Stimulated activated naive CD4-positive, alpha-beta T cell treated with Interleukin-2 at 50 U/mL for 16 hours (primary cell): ENCODE results near the gene EPHA6.
"Not testable (repeated sequence)": the region's sequence is repeated elsewhere in the genome, so short reads cannot be mapped to it uniquely, and the experiment has no call there.

ENCODE experiments used
- DNase-seq: peaks from one replicate; lab custom pipeline; 2025; lab: John Stamatoyannopoulos, UW

Gene EPHA6

DNA sequence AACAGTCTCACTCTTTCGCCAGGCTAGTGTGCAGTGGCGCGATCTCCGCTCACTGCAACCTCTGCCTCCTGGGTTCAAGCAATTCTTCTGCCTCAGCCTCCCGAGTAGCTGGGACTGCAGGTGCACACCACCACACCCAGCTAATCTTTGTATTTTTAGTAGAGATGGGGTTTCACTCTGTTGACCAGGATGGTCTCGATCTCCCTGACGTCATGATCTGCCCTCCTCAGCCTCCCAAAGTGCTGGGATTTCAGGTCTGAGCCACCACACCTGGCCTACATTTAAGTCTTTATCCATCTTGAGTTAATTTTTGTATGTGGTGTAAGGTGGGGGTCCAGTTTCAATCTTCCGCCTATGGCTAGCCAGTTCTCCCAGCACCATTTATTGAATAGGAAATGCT, 211.2 kb downstream of the EPHA6 start:
- DNase-seq, result not testable (repeated sequence)

DNA sequence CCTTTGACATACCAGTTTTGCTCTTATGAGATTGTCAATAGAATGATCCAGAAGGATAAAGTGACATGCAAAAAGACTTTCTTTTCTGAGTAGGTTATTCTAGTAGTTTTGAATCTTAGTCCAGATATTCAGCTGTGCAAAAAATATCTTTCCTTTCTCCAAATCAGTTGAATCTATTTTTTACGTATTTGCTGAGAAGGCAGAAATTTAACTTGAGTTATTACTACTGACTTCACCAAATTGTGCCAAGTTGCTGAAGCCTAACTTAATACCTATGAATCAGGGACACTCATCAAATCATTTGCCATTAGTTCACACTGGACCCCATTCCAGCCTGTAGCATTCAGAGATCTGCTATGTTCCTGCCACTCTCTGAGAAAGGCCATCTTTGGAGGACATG, 215.6 kb downstream of the EPHA6 start:
- DNase-seq, result no peak

DNA sequence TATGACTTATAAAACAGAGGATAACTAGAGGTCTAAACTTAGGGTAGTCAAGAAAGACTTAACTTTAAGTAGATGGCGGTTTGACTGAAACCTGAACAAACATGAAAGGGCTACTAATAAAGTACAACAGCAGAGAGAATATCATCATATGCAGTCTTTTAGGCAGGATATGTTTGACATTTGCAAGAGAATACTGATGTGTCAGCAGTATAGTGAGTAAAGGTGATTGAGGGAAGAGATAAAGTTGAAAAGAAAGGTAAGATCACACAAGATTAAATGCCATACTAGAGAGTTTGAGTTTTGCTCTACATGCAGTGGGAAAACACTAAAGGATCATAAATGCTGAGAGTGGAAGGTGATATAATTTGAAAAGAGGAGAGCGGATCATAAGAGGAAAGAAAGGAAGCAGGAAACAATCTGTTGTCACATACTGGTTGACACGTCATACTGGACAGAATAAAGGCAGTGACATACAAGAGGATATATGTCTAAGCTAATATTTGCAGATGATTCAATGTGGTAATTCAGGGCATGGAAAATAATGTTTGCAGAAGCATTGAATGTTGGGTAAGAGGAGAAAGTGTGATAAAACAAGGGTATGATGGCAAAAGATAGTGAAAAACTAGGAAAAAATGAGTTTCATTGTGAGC, 223.0 kb downstream of the EPHA6 start:
- DNase-seq, result no peak

DNA sequence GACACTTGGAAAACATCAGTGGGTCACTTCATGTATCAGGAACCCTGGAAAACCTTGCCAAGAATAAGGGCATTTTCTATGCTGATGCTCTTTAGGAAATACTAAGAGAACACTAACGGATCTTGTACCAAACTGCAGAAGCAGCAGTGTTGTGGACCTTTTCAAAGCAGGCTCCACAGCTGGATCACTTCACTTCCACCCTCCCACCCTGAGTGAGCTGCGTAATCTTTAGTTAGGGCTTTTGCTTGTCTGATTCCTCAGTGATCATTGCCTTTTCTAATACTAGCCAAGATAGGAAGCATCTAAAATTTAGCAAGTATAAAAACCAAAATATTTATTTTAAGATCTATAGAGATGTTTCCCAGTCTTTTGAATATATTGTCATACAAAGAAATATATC, 229.0 kb downstream of the EPHA6 start:
- DNase-seq, result no peak

DNA sequence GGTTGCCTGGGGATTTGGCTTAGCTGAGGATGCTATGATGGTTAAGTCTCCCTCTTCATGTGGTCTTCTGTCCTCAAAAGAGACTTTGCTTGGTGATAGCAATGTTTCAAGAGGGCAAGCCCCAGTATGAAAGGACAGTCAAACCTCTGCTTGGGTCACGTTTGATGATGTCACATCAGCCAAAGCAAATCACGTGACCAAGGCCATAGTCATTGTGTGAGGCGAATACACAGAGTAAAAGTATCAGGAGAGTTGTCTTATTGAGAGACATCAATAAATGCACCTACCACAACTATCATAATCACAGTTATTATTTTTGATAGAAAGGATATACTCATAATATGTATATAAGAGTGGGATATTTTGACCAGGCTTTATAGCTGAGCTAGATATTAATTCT, 243.0 kb downstream of the EPHA6 start:
- DNase-seq, result no peak

DNA sequence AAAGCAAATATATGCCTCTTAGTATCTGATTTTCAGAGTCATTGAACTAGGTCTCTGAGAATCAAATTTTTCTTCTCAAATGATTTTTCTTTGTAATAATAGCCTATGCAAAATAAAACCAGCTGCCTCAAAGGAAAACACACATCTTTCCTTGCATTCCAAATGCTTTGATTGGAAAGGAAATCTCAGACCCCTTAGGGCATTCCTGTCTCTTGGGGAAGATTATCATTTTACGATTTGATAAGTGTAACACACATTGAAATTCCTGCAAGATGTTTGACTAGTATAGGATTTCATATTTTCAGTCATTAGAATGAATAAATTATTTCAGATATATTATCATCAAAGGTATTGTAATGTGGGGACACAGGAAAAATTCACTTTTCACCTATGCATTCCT, 244.8 kb downstream of the EPHA6 start:
- no peak for DNase-seq

DNA sequence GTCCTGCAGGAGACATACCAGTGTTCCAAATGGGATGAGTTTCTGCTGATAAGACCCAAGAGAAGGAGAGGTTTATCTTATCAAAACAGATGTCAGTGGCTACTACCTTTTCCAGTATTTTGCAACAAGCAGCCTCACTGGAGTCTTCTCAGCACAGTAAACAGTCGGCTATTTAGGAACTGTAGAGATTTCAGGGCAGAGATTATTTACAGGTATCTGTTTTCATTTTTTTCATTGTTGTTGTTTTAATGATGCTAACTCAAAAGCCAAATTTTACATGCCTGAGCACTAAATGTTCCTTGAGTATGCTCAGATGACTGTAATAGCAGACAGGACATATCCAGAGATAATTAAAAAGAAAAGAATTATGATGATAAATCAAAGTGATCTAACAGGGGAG, 252.1 kb downstream of the EPHA6 start:
- DNase-seq, result no peak

DNA sequence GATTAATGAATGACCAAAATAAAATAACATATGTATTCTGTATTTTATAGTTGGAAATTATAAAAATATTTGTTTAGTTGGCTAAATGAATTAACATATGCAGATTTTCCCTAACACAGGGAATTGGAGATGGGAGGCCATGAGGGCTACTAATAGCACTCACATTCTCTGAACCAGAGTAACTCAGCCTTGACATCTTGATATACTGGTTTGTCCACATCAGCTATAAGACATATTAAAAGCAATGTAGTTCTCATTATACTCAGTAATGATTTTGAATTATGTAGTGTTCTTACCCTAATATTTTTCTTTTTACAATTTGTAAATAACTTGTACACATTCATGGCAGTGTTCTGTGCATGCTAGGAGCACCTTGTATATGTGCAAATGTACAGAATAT, 255.9 kb downstream of the EPHA6 start:
- no peak for DNase-seq

DNA sequence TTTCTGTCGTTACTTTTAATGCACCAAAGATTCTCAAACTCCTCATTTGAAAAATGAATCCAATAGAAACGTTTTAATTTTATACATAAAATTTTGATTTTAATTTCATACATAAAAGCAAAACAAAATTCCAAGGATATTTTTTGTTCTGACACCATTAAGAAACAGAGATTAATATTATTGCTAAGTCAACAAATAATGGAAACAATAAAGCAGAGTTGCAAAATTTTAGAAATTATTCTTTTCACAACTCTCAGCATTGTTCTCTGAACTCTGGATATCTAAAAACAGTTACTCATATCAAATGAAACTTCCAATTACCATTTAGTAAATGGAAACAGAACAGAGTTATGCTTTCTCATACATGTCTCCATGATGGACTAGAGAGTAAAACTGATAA, 260.2 kb downstream of the EPHA6 start:
- no peak for DNase-seq

DNA sequence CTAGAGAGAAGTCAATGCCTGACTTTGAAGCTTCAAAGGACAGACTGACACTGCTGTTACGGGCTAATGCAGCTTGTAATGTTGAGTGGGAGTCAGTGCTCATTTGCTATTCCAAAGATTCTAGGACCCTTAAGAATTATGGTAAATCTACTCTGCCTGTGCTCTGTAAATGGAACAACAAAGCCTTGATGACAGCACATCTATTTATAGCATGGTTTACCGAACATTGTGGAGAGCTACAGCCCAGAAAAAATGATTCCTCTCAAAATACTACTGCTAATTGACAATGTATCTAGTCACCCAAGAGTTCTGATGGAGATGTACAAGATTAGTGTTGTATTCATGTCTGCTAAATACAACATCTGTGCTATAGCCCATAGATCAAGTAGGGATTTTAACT, 262.3 kb downstream of the EPHA6 start:
- no peak for DNase-seq

DNA sequence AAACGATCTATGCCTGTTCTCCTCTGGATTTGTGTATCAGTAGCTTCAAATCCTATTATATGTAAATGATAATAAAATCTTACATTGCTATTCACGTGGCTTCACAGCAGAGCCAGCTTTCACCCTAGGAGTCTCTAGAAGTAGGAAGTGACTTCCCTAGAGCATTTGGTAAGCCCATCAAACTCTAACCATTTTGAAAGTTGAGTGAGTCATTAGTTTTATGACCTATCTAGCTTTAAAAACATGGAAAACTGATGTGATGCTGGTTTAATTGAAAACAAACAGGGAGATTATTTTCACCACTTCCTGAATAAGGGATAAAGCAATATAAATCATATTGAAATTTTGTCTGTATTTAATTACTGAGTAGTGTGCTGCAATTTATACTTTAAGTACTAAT, 275.2 kb downstream of the EPHA6 start:
- no peak for DNase-seq

DNA sequence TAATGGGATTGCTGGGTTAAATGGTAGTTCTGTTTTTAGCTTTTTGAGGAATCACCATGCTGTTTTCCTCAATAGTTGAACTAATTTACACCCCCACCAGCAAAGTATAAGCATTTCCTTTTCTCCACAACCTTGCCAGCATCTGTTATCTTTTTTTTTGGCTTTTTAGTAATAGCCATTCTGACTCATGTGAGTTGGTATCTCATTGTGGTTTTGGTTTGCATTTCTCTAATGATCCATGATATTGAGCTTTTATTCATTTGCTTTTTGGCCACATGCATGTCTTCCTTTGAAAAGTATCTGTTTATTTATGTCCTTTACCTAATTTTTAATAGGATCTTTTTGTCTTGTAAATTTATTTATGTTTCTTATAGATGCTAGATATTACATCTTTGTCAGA, 288.2 kb downstream of the EPHA6 start:
- no peak for DNase-seq

DNA sequence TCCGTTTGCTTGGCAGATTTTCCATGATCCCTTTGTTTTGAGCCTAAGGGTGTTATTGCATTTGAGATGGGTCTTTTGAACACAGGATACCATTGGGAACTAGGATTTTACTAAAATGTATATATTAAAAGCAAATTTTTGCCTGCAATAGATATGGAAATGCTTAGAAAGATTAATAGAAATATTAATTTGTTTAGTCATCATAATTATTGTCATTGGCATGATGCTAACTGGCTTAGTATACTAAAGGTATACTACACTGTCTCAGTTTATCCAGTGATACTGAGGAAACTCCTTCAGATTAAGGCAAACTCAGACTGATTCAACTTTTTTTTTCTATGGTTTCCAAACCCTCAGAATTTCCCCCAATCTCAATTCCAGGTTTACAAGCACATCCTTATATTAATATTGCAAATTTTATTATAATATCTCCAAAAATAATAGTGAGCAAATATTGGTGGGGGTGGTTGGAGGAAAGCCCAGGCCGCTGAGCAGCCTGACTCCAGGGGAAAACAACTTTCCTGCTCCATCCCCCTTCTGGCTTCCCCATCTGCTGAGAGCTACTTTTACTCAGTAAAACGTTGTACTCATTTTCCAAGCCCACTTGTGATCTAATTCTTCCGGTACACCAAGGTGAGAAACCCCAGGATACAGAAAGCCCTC, 291.7 kb downstream of the EPHA6 start:
- no peak for DNase-seq

DNA sequence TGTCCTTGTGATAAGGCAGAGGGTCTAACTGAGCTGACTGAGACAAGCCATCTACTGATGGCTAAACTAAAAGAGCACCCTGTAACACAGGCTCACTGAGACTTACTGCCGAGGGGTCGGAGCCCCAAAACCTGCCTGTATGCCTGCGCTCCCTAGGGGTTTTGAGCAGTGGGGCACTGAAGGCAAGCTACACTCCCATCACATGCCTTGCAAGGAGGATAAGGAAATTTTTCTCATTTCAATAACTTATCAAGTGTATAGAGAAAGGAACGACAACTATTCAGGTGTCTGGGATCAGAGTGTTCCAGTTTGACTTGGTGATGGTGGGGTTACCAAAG, 292.2 kb downstream of the EPHA6 start:
- no peak for DNase-seq

DNA sequence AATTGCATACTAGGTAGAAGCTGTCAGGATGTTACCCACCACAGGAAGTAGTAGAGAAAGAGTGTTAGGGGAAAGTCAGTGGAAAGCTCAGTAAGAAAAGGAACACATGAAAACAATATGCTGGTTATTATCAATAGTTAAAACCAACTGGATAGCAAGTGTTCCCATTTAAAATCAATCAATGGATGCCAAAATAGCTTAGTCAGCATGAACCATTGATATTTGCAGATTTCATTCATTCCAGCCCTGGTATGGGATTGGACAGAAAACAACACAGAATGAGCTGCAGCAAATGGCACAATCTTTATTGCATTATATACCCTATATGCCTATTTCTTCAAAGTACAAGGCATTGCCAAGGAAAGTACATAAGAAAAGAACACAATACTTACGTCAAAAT, 293.7 kb downstream of the EPHA6 start:
- no peak for DNase-seq

DNA sequence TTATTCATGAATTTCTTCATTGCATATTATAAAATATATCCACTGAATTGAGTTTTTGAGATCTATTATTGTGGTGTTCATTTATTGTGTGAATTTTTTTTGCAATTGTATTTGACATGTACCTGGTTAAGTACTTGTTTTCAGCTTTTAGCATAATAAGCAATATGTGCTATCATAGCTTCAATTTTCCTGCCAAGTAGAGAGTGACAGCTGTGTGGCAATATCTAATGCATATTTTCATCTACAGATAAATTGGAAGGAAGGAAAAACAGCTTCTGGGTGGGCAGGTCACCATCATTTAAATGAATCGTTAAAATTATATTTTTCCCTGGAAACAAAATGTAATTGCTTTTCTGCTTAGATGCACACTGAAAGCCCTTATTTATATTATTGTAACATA, 296.9 kb downstream of the EPHA6 start:
- DNase-seq, result no peak

DNA sequence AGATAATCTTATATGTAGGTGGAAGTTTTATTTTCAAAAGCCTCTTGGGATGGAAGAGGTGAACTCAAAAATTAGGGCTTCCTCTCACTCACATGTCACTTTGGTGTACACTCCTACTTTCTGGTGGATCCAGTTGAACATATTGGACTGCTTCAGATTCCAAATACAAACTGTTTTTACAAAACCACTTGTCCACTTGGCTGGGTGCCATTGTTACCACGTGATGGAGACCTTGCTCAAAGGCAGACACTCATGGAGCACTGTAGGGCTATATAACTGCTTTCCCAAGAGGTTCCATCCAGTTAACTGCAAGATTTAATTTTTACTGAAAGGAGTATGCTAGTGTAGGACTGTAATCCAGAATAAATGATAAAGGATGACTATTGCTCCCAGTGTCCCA, 307.0 kb downstream of the EPHA6 start:
- DNase-seq, result no peak

DNA sequence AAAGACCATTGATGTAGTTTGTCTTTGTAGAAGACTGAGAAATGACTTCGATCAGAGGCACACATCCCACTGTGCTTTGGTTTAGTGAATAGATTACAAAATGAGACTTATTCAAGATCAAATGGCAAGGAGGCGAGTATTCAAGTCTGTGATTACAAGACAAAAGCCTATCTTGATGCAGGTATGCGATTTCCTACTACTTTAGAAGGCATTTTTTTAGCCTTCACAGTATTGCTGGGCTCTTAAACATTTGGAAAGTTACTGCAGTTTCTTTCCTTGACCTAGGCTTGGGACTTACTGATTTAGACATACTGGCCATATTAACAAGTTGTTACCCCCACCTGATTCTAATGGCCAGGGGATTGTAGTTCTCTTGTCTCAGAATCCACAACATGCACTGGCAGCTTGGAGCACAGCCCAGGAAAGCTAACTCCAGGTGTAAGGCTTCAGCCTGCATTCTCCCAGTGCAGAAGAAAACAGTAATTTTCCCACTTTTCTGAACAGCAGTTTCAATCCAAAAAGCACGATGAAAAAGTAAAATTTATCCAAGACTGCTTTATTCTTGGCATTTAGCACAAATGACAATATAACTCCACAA, 311.6 kb downstream of the EPHA6 start:
- DNase-seq, result no peak

DNA sequence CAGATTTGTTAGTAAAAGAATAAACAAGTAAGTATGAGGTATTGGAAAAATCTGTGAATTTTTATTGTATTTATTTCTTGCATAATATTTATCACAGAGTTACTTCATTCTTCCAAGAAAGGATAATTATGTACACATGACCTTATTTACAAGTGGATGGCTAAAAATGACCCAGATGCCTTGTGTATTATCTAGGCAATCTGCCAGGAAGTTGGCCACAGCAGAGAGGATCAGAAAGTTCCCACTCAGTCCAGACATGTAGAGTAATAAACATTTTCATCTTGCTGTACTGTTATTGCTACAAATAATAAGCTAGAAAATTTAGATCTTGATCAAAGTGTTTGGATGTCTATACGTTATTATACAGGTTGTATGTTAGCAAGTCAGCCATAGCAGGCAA, 317.1 kb downstream of the EPHA6 start:
- DNase-seq, result no peak

DNA sequence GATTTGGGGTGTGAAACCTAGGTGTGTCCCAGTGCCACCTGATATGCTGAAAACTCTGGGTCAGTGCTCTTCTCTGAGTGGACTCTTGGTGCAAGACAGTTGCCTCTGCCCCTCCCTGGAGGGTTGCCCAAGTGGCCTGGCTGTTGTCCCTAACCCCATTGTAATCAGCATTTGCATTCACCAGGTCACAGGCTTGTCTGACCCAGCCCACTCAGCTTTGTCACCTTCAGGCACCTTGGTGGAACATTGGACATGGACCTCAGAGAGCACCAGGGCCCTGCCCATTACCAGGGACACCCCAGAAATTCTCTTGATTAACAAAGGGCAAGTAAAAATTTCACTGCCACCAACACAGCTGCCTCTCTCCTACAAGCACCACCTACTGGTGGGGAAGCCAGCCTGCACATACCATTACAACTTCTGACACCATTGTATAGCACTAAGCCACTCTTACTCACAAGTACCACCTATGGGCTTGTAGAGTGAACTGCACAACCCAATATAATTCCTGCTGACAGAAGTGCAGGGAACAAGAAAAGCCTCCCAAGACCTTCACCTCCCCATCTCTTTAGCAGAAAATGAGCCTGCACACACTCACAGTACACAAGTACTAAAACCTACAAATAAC, 324.6 kb downstream of the EPHA6 start:
- no peak for DNase-seq

DNA sequence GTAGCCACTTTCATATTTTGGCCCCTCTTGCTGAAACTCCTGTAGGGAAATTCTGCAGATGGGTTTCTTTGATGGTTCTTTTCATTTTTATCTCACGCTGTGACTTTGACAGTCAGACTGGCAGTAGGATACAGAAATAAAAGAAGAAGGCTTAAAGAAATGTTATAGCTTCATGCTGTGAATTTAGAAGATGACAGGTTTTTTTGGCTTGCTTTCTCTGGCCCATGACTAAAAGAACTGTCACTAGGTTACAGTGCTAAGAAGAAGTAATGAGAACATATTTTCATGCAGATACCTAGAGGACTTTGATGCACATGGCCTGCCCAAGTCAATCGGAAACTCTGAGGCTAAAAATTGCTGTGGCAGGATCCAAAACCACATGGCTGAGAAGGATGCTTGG, 334.5 kb downstream of the EPHA6 start:
- no peak for DNase-seq

DNA sequence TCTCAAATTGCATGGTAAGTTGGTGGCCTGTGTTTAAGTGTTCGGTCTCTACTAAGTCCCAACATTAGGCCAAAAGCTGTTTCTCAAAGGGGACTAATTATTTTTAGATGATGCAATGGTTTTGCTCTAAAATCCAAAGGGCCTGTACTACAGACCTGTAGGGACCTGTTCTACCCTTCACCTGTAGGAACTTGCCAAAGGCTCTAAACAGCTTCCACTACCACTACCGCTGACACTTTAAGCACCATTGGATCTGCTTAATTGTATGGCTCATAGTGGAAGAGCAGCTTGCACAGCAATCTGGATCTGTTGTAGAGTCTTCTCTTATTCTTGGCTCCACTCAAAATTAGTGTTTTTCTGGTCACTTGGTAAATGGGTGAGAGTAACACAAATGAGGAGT, 346.8 kb downstream of the EPHA6 start:
- DNase-seq, result no peak

DNA sequence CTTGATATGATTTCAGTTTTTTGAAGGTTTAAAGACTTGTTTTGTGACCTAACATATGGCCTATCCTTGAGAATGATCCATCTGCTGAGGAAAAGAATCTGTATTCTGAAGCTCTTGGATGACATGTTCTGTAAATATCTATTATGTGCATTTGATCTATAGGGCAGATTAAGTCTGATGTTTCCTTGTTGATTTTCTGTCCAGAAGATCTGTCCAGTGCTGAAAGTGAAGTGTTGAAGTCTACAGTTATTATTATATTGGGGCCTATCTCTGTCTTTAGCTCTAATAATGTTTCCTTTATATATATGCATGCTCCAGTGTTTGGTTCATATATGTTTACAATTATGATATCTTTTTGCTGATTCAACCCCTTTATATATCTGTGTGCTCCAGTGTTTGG, 362.8 kb downstream of the EPHA6 start:
- DNase-seq, result no peak

DNA sequence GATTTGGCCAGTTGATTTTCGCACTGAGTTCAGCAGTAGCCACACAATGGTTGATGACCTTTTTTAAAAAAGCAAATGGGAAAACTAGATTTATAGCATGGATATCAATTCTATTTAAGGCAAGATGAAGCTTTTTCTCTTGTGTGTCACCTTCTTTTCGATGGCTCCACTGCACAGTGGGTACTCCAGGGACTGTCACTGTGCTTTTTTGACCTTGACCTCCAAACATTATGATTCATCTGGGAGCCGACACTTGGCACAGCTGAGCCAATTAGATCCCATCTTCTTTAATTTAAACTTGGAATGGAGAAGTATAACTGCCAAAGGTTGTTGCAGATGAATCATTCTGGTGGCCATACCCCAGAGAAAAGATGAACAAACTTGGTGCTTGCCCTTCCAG, 367.3 kb downstream of the EPHA6 start:
- no peak for DNase-seq
